CD4-positive, alpha-beta T cell (primary cell): ENCODE results near the gene DNAAF2. TPM values are rescaled to one million over a fixed set of nuclear protein-coding genes. Genes with fewer than 3 reads are reported as not detected.
A peak's percentile ranks its signal among the peaks of the same experiment; 100 is the strongest.

Experiments
- ATAC-seq: fragments of 200-7000 bp; cut with Tn5 transposase; one replicate; pipeline ENCODE4 v1.10.0; 2022; ENCODE audit warnings: mild to moderate bottlenecking; ENCODE audit not compliant: poor library complexity
- CTCF ChIA-PET: fragments of 350-600 bp; sonication (Branson Sonifier 250); formaldehyde crosslinking; loops from one replicate; lab custom pipeline; 2021; ENCODE audit warnings: antibody characterized with exemption, inconsistent platforms; lab: Charles Lee
- POLR2A ChIA-PET: fragments of 350-600 bp; sonication (Branson Sonifier 250); formaldehyde crosslinking; loops from one replicate; lab custom pipeline; 2021; ENCODE audit warnings: antibody characterized with exemption, inconsistent platforms; lab: Charles Lee
- DNase-seq, 14 experiments: peaks; one replicate each; pipeline ENCODE4 v3.0.0-alpha.2; 2013 to 2020; ENCODE audit warnings: mixed read lengths in 2 of 14
- H3K27ac ChIP-seq, 2 donors: one replicate each; pipeline versions ENCODE4 v1.5.1 to v1.7.0; 2013; ENCODE audit warnings: low read length in 2 of 2, low read depth in 1 of 2, mild to moderate bottlenecking in 1 of 2
- H3K27me3 ChIP-seq, 2 experiments: 1 replicate in 1 of 2; 2 replicates in 1 of 2; pipeline versions ENCODE4 v1.6.1 to v1.7.0; 2013; ENCODE audit warnings: low read length in 2 of 2, control low read depth in 1 of 2, mild to moderate bottlenecking in 1 of 2, moderate library complexity in 1 of 2; ENCODE audit not compliant: insufficient read depth in 2 of 2, control insufficient read depth in 1 of 2
- H3K36me3 ChIP-seq: one replicate; pipeline ENCODE4 v1.6.1; 2013; ENCODE audit warnings: low read length, control low read depth; ENCODE audit not compliant: insufficient read depth
- H3K4me1 ChIP-seq: one replicate; pipeline ENCODE4 v1.6.1; 2013; ENCODE audit warnings: low read length, control low read depth; ENCODE audit not compliant: insufficient read depth
- H3K4me3 ChIP-seq: one replicate; pipeline ENCODE4 v1.5.1; 2013; ENCODE audit warnings: mild to moderate bottlenecking, low read length, moderate library complexity
- H3K9me3 ChIP-seq, 2 experiments: 1 replicate in 1 of 2; 2 replicates in 1 of 2; pipeline versions ENCODE4 v1.6.1 to v1.7.0; 2013; ENCODE audit warnings: low read length in 2 of 2, mild to moderate bottlenecking in 2 of 2, control low read depth in 1 of 2, moderate library complexity in 1 of 2; ENCODE audit not compliant: control insufficient read depth in 1 of 2, insufficient read depth in 1 of 2
- H3K27ac Mint-ChIP-seq: one replicate; pipeline ENCODE4 v1.8.0; 2020; ENCODE audit warnings: mixed read lengths
- H3K27me3 Mint-ChIP-seq: one replicate; pipeline ENCODE4 v1.8.0; 2021; ENCODE audit warnings: mixed read lengths
- H3K36me3 Mint-ChIP-seq: one replicate; pipeline ENCODE4 v1.8.0; 2021; ENCODE audit warnings: low read depth, mixed read lengths
- H3K4me1 Mint-ChIP-seq: one replicate; pipeline ENCODE4 v1.8.0; 2021; ENCODE audit warnings: low read depth, mixed read lengths
- H3K4me3 Mint-ChIP-seq: one replicate; pipeline ENCODE4 v1.8.0; 2020; ENCODE audit warnings: mild to moderate bottlenecking, mixed read lengths
- H3K9me3 Mint-ChIP-seq: one replicate; pipeline ENCODE4 v1.8.0; 2020; ENCODE audit warnings: mixed read lengths
- intact Hi-C, 2 experiments: fragments of 100-400 bp; cut with DNase I in 1 of 2; cut with micrococcal nuclease in 1 of 2; formaldehyde crosslinking; loops; one replicate each; pipeline versions ENCODE4 v1.15.1 to v1.9.0; 2023 to 2025; cut with DNase I, micrococcal nuclease
- total RNA-seq, 174 experiments: library from RNA in 2 of 174; stranded (reverse) in 2 of 174; gene quantifications; one replicate each; pipeline ENCODE4 v1.2.3 and lab custom pipeline; 2021 to 2026
- TF ChIP-seq, protein P1 (sequence below): fragments of 200-600 bp; IDR thresholded peaks from one replicate; pipeline ENCODE4 v1.8.0; 2022; ENCODE audit warnings: antibody characterized with exemption, mild to moderate bottlenecking

Gene DNAAF2
- total RNA-seq, 2 experiments from 2014 or later, result 7.5 to 8.0 TPM

DNA sequence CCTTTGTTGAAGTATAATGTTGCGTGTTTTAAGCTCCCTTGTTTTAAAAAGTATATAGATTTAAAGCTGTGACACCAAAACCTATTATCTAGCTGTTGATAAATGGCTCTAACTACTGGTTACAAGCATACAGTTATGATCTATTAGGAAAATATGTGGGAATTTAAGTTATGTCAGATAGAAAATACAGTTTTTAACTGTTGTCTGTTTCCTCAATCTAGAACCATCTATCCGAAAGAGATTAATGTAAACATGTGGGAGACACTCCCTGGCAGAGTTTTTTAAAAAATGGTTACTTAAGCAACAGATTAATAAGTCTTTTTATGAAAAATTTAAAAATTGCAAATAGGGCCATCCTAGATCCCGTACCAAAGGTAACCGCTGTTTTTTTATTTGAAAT is 22.8 kb downstream of the DNAAF2 start:
- TF ChIP-seq, protein P1, sequence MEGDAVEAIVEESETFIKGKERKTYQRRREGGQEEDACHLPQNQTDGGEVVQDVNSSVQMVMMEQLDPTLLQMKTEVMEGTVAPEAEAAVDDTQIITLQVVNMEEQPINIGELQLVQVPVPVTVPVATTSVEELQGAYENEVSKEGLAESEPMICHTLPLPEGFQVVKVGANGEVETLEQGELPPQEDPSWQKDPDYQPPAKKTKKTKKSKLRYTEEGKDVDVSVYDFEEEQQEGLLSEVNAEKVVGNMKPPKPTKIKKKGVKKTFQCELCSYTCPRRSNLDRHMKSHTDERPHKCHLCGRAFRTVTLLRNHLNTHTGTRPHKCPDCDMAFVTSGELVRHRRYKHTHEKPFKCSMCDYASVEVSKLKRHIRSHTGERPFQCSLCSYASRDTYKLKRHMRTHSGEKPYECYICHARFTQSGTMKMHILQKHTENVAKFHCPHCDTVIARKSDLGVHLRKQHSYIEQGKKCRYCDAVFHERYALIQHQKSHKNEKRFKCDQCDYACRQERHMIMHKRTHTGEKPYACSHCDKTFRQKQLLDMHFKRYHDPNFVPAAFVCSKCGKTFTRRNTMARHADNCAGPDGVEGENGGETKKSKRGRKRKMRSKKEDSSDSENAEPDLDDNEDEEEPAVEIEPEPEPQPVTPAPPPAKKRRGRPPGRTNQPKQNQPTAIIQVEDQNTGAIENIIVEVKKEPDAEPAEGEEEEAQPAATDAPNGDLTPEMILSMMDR, result no peak
- H3K27me3 Mint-ChIP-seq, result no peaks in the 10 kb centered on the region
- no peak overlapping the region for H3K4me3 ChIP-seq
- intact Hi-C loops, result no loop called here
- no peak overlapping the region for H3K27ac Mint-ChIP-seq
- peaks cover 8% of the 10 kb centered on the region for H3K4me1 Mint-ChIP-seq
- DNase-seq, result no peak
- ChIA-PET POLR2A (interaction anchor here (1.5 to 6.1 kb wide), 2 partner anchors 8 to 25 kb away, joined by 4 to 26 read pairs; partner anchors contain the start of genes MGAT2 and RPL36AL), CTCF (no interaction called here)
- H3K36me3 ChIP-seq, result peaks cover 8% of the 10 kb centered on the region
- H3K27ac ChIP-seq, result no peak overlapping the region
- H3K4me1 ChIP-seq, result no peaks in the 10 kb centered on the region
- no peaks in the 10 kb centered on the region for H3K27me3 ChIP-seq
- no peaks in the 10 kb centered on the region for H3K9me3 Mint-ChIP-seq
- no peaks in the 10 kb centered on the region for H3K9me3 ChIP-seq
- no peak overlapping the region for H3K4me3 Mint-ChIP-seq
- H3K36me3 Mint-ChIP-seq, result peaks cover 23% of the 10 kb centered on the region
- no peak for ATAC-seq

DNA sequence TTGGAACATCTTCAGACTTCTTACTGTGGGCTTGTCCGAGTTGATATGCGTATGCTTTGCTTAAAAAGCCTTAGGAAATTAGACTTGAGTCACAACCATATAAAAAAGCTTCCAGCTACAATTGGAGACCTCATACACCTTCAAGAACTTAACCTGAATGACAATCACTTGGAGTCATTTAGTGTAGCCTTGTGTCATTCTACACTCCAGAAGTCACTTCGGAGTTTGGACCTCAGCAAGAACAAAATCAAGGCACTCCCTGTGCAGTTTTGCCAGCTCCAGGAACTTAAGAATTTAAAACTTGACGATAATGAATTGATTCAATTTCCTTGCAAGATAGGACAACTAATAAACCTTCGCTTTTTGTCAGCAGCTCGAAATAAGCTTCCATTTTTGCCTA is 27.5 kb downstream of the DNAAF2 start:
- Histone ChIP-seq H3K4me3 (no peak overlapping the region), H3K4me1 (no peaks in the 10 kb centered on the region), H3K36me3 (peaks cover 8% of the 10 kb centered on the region), H3K27me3 (no peaks in the 10 kb centered on the region), H3K9me3 (no peaks in the 10 kb centered on the region), H3K27ac (no peak overlapping the region)
- Mint-ChIP-seq H3K27me3 (no peaks in the 10 kb centered on the region), H3K36me3 (peaks cover 29% of the 10 kb centered on the region), H3K27ac (no peak overlapping the region), H3K9me3 (no peaks in the 10 kb centered on the region), H3K4me1 (peaks cover 7% of the 10 kb centered on the region), H3K4me3 (no peak overlapping the region)
- TF ChIP-seq, protein P1, result no peak
- intact Hi-C loops, result no loop called here
- ChIA-PET CTCF (no interaction called here), POLR2A (interaction anchor here (0.8 to 6.1 kb wide), 5 partner anchors 9 to 26 kb away, joined by 3 to 26 read pairs (median 5); partner anchors contain the start of genes LRR1, MGAT2, RPL36AL and RPS29)
- no peak for DNase-seq
- no peak for ATAC-seq

DNA sequence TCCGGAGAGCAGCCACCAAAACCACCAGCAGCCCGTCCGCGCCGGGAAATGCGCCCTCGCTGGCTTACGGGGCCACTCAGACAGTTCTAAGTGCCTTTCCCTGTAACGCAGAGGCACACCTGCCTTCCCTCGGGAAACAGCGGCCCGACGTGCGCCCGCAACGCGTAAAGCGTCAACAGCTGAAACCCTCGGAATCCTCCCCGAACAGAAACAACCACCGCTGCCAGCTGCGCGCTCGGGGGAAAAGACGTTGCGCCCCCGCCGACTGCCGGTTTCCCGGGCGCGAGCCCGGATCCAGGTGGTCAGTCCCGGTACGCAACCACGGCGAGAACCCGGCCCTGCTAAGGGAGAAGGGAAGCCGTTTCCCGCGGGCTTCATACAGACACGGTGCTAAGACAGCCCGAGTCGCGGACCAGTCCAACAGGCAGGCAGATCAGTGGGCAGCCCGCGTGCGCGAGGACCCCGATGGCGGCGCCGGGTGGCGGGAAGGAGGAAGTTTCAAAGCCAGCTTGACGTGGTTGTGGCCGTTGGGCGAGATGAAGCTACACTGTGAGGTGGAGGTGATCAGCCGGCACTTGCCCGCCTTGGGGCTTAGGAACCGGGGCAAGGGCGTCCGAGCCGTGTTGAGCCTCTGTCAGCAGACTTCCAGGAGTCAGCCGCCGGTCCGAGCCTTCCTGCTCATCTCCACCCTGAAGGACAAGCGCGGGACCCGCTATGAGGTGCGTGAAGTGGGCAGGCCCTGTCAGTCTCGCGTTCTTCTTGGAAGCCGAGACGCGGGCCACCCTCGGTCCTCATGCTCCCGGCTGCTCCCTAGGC is 36.4 kb downstream of the DNAAF2 start, which contains the start of gene LRR1:
Gene LRR1, plus strand, starts transcription at position 456 of the 816 bp plus-strand sequence. Its CDS starts 81 bp downstream, at position 537.
- H3K4me1 Mint-ChIP-seq, result peaks cover 43% of the 10 kb centered on the region

More for the DNA sequence above, 36.4 kb downstream of the DNAAF2 start, which contains the start of gene LRR1:
- Histone ChIP-seq H3K4me1 (peaks cover 13% of the 10 kb centered on the region), H3K27me3 (no peaks in the 10 kb centered on the region), H3K9me3 (no peaks in the 10 kb centered on the region), H3K27ac (peak within 1 kb of the TSS; percentile 91 to 95), H3K36me3 (peaks cover 2% of the 10 kb centered on the region), H3K4me3 (peak within 1 kb of the TSS; percentile 98)
- H3K27ac Mint-ChIP-seq, result peak within 1 kb of the TSS; percentile 98
- no peaks in the 10 kb centered on the region for H3K9me3 Mint-ChIP-seq
- H3K27me3 Mint-ChIP-seq, result no peaks in the 10 kb centered on the region
- ChIA-PET POLR2A (interaction anchor here (0.6 to 8.5 kb wide), 14 partner anchors 9 to 713 kb away, joined by 3 to 141 read pairs (median 8); partner anchors contain the start of genes DMAC2L, DNAAF2, KLHDC2 and L2HGDH), CTCF (interaction anchor here (0.7 to 3.4 kb wide), 5 partner anchors 11 to 263 kb away, joined by 3 to 43 read pairs (median 11); partner anchors contain the start of genes MGAT2, RPL36AL and RPS29)
- DNase-seq (peak; percentile 72 to 91 (median 84)), ATAC-seq (peak; percentile 75)
- peak within 1 kb of the TSS; percentile 97 for H3K4me3 Mint-ChIP-seq
- intact Hi-C loops, result loop anchor here (1.0 to 5.0 kb wide), 4 partner anchors 12 to 169 kb away; partner anchors contain the start of genes MGAT2 (in 2 of the 2), RPL36AL (in 2 of the 2), KLHDC2 (in 1 of the 2) and RPS29 (in 1 of the 2)
- TF ChIP-seq, protein P1, result no peak
- peaks cover 26% of the 10 kb centered on the region for H3K36me3 Mint-ChIP-seq
